Measurements from ENCODE around the gene LIN9. TPM values are rescaled to one million over a fixed set of nuclear protein-coding genes. Genes with fewer than 3 reads are reported as not detected.
"Not testable (repeated sequence)": the region's sequence is repeated elsewhere in the genome, so short reads cannot be mapped to it uniquely, and the experiment has no call there.

Gene LIN9
- total RNA-seq, 1 donor from 2014 or later, result 19.5 TPM

GRCh38 chr1:226276077-226276682 is 32.8 kb downstream of the LIN9 start:
- TF ChIP-seq, protein P1, sequence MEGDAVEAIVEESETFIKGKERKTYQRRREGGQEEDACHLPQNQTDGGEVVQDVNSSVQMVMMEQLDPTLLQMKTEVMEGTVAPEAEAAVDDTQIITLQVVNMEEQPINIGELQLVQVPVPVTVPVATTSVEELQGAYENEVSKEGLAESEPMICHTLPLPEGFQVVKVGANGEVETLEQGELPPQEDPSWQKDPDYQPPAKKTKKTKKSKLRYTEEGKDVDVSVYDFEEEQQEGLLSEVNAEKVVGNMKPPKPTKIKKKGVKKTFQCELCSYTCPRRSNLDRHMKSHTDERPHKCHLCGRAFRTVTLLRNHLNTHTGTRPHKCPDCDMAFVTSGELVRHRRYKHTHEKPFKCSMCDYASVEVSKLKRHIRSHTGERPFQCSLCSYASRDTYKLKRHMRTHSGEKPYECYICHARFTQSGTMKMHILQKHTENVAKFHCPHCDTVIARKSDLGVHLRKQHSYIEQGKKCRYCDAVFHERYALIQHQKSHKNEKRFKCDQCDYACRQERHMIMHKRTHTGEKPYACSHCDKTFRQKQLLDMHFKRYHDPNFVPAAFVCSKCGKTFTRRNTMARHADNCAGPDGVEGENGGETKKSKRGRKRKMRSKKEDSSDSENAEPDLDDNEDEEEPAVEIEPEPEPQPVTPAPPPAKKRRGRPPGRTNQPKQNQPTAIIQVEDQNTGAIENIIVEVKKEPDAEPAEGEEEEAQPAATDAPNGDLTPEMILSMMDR (IDR thresholded peaks at IDR 0.05; ENCODE audit: borderline replicate concordance), result no peak
- peaks cover 24% of the 10 kb centered on the region for H3K36me3 ChIP-seq
- no peak overlapping the region for H3K4me3 ChIP-seq
- intact Hi-C loops (cut with micrococcal nuclease), result no loop called here
- no peaks in the 10 kb centered on the region for H3K27me3 ChIP-seq (ENCODE audit: low read depth)
- no peak for DNase-seq
- H3K27ac ChIP-seq (replicated peaks), result no peak overlapping the region
- peaks cover 33% of the 10 kb centered on the region for H3K4me1 ChIP-seq
- H3K9me3 ChIP-seq (replicated peaks), result no peaks in the 10 kb centered on the region

DNA sequence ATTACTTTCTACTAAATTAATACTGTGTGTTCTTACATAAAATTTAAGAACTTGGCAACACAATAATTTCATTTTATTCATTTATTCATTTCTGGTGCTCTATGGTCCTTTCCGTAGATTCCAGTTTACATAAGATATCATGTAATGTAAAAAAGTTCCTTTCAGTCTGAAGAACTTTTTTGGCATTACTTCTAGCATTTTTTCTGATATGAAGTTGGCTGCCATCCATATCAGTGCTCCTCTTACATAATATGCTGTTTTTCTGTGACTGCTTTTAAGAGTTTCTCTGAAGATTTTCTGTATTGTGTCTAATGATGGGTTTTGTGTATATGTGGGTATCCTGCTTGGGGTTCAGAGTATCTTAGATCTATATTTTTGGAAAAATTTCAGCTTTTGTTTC is 34.8 kb downstream of the LIN9 start:
- intact Hi-C loops (cut with micrococcal nuclease), result no loop called here
- Histone ChIP-seq H3K9me3 (replicated peaks) (no peaks in the 10 kb centered on the region), H3K27me3 (ENCODE audit: low read depth) (no peaks in the 10 kb centered on the region), H3K4me3 (no peak overlapping the region), H3K27ac (replicated peaks) (peak overlapping the region; percentile 75), H3K4me1 (peaks cover 25% of the 10 kb centered on the region), H3K36me3 (peaks cover 24% of the 10 kb centered on the region)
- TF ChIP-seq, protein P1 (IDR thresholded peaks at IDR 0.05; ENCODE audit: borderline replicate concordance), result no peak
- DNase-seq, result no peak

GRCh38 chr1:226272233-226272902 is 36.6 kb downstream of the LIN9 start:
- H3K4me3 ChIP-seq; H3K27me3 ChIP-seq (ENCODE audit: low read depth); H3K9me3 ChIP-seq (replicated peaks); intact Hi-C loops (cut with micrococcal nuclease); DNase-seq: not testable (repeated sequence)
- Histone ChIP-seq H3K4me1 (peaks cover 25% of the 10 kb centered on the region), H3K27ac (replicated peaks) (peak overlapping the region; percentile 75), H3K36me3 (peaks cover 20% of the 10 kb centered on the region)

- peaks cover 16% of the 10 kb centered on the region for H3K4me1 ChIP-seq
- DNase-seq, result no peak
- TF ChIP-seq, protein P1 (IDR thresholded peaks at IDR 0.05; ENCODE audit: borderline replicate concordance), result no peak
- H3K27ac ChIP-seq (replicated peaks), result no peak overlapping the region
- H3K9me3 ChIP-seq (replicated peaks), result no peaks in the 10 kb centered on the region
- intact Hi-C loops (cut with micrococcal nuclease), result no loop called here
- H3K27me3 ChIP-seq (ENCODE audit: low read depth), result no peaks in the 10 kb centered on the region
- no peak overlapping the region for H3K4me3 ChIP-seq
- peaks cover 30% of the 10 kb centered on the region for H3K36me3 ChIP-seq
These were observed 40.4 kb downstream of the LIN9 start for GRCh38 chr1:226268421-226269124.

DNA sequence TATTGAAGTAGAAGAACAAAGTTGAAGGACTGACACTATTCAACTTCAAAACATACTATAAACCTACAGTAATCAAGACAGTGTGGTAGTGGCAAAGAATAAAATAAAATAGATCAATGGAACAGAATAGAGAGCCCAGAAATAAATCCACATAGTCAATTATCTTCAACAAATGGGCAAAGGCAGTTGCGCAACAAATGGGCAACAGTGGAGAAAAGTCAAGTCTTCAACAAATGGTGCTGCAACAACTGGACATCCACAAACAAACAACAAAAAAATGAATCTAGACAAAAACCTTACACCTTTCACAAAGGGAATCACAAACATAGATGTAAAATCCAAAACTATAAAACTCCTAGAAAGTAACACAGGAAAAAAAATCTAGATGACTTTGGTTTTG is 47.1 kb downstream of the LIN9 start:
- Histone ChIP-seq H3K9me3 (replicated peaks) (peaks cover 25% of the 10 kb centered on the region), H3K4me1 (no peaks in the 10 kb centered on the region), H3K27me3 (ENCODE audit: low read depth) (no peaks in the 10 kb centered on the region), H3K27ac (replicated peaks) (no peak overlapping the region), H3K4me3 (no peak overlapping the region), H3K36me3 (peaks cover 90% of the 10 kb centered on the region)
- intact Hi-C loops (cut with micrococcal nuclease), result no loop called here
- TF ChIP-seq, protein P1 (IDR thresholded peaks at IDR 0.05; ENCODE audit: borderline replicate concordance), result no peak
- DNase-seq, result no peak

GRCh38 chr1:226255380-226255779 is 53.6 kb downstream of the LIN9 start:
- DNase-seq, result no peak
- intact Hi-C loops (cut with micrococcal nuclease), result no loop called here
- Histone ChIP-seq H3K4me3 (no peak overlapping the region), H3K27me3 (ENCODE audit: low read depth) (no peaks in the 10 kb centered on the region), H3K27ac (replicated peaks) (no peak overlapping the region), H3K36me3 (peaks cover 41% of the 10 kb centered on the region), H3K4me1 (no peaks in the 10 kb centered on the region), H3K9me3 (replicated peaks) (peaks cover 11% of the 10 kb centered on the region)
- TF ChIP-seq, protein P1 (IDR thresholded peaks at IDR 0.05; ENCODE audit: borderline replicate concordance), result no peak
